ENCODE results near the gene VTI1B. TPM values are rescaled to one million over a fixed set of nuclear protein-coding genes. Genes with fewer than 3 reads are reported as not detected.

The VTI1B gene
- total RNA-seq, 2 donors from 2014 or later = 47.9 to 58.3 TPM

- TF ChIP-seq CTCF (IDR thresholded peaks at IDR 0.05) = no peak
- H3K36me3 ChIP-seq = peaks cover 15% of the 10 kb centered on the region
- no peaks in the 10 kb centered on the region for H3K9me3 ChIP-seq
- H3K4me3 ChIP-seq = peak within 1 kb of the TSS; percentile 95
- H3K4me1 ChIP-seq (ENCODE audit: control insufficient read depth in 1 of 2, low read depth in 2 of 2) = peaks cover 0 to 14% of the 10 kb centered on the region in 2 donors
- DNase-seq (ENCODE audit: low spot score) (peak; percentile 70), ATAC-seq (ENCODE audit: insufficient number of reproducible peaks, low FRiP score, low read depth) (peak; percentile 88)
- H3K27me3 ChIP-seq (replicated peaks; ENCODE audit: insufficient read depth) = no peaks in the 10 kb centered on the region
- peak within 1 kb of the TSS; percentile 71 to 93 for H3K27ac ChIP-seq
Observed at GRCh38 chr14:67695394-67695949, 21.0 kb upstream of the VTI1B start, which contains the start of gene RDH11. Gene RDH11, minus strand, starts transcription at chr14:67695764. Its CDS starts 61 bp downstream, at chr14:67695703.

GRCh38 chr14:67694791-67695393 lies 20.5 kb upstream of the VTI1B start:
- H3K4me3 ChIP-seq = peak overlapping the region; percentile 95
- no peaks in the 10 kb centered on the region for H3K27me3 ChIP-seq (replicated peaks; ENCODE audit: insufficient read depth)
- TF ChIP-seq CTCF (IDR thresholded peaks at IDR 0.05) = no peak
- no peaks in the 10 kb centered on the region for H3K9me3 ChIP-seq
- H3K27ac ChIP-seq = peak overlapping the region; percentile 71 to 93
- DNase-seq (ENCODE audit: low spot score) (peak; percentile 55), ATAC-seq (ENCODE audit: insufficient number of reproducible peaks, low FRiP score, low read depth) (no peak)
- H3K36me3 ChIP-seq = peaks cover 21% of the 10 kb centered on the region
- peaks cover 0 to 14% of the 10 kb centered on the region in 2 donors for H3K4me1 ChIP-seq (ENCODE audit: control insufficient read depth in 1 of 2, low read depth in 2 of 2)

GRCh38 chr14:67690011-67690410 lies 15.6 kb upstream of the VTI1B start:
- H3K36me3 ChIP-seq = peaks cover 41% of the 10 kb centered on the region
- no peak overlapping the region for H3K4me3 ChIP-seq
- no peaks in the 10 kb centered on the region for H3K27me3 ChIP-seq (replicated peaks; ENCODE audit: insufficient read depth)
- H3K9me3 ChIP-seq = no peaks in the 10 kb centered on the region
- TF ChIP-seq CTCF (IDR thresholded peaks at IDR 0.05) = no peak
- H3K4me1 ChIP-seq (ENCODE audit: control insufficient read depth in 1 of 2, low read depth in 2 of 2) = peaks cover 0 to 14% of the 10 kb centered on the region in 2 donors
- no peak for DNase-seq (ENCODE audit: low spot score)
- no peak overlapping the region for H3K27ac ChIP-seq
- ATAC-seq (ENCODE audit: insufficient number of reproducible peaks, low FRiP score, low read depth) = no peak

GRCh38 chr14:67683842-67684241 lies 9.4 kb upstream of the VTI1B start:
- H3K27me3 ChIP-seq (replicated peaks; ENCODE audit: insufficient read depth) = no peaks in the 10 kb centered on the region
- ATAC-seq (ENCODE audit: insufficient number of reproducible peaks, low FRiP score, low read depth) (no peak), DNase-seq (ENCODE audit: low spot score) (no peak)
- TF ChIP-seq CTCF (IDR thresholded peaks at IDR 0.05) = no peak
- H3K9me3 ChIP-seq = no peaks in the 10 kb centered on the region
- H3K4me3 ChIP-seq = no peak overlapping the region
- peaks cover 9% of the 10 kb centered on the region for H3K36me3 ChIP-seq
- H3K4me1 ChIP-seq (ENCODE audit: control insufficient read depth in 1 of 2, low read depth in 2 of 2) = no peaks in the 10 kb centered on the region
- H3K27ac ChIP-seq = no peak overlapping the region

- no peak for TF ChIP-seq CTCF (IDR thresholded peaks at IDR 0.05)
- no peaks in the 10 kb centered on the region for H3K9me3 ChIP-seq
- no peaks in the 10 kb centered on the region for H3K4me1 ChIP-seq (ENCODE audit: control insufficient read depth in 1 of 2, low read depth in 2 of 2)
- no peak overlapping the region for H3K4me3 ChIP-seq
- H3K27me3 ChIP-seq (replicated peaks; ENCODE audit: insufficient read depth) = no peaks in the 10 kb centered on the region
- DNase-seq (ENCODE audit: low spot score) (no peak), ATAC-seq (ENCODE audit: insufficient number of reproducible peaks, low FRiP score, low read depth) (no peak)
- no peak overlapping the region for H3K27ac ChIP-seq
- H3K36me3 ChIP-seq = no peaks in the 10 kb centered on the region
Observed at GRCh38 chr14:67680941-67681340, 6.5 kb upstream of the VTI1B start.
